K562 (cell line): ENCODE measurements around the gene ZC3H12A. TPM values are rescaled to one million over a fixed set of nuclear protein-coding genes. Genes with fewer than 3 reads are reported as not detected.
A peak's percentile ranks its signal among the peaks of the same experiment; 100 is the strongest.

Experiments
- ATAC-seq: fragments of 200-7000 bp; cut with Tn5 transposase; 3 replicates; pipeline ENCODE4 v1.9.1; 2020; ENCODE audit warnings: moderate library complexity
- BruUV-seq: library from RNA; stranded (reverse); fragments of 400-500 nt; replicated peaks from 2 replicates; lab custom pipeline; 2021; lab: Mats Ljungman, UMichigan
- CTCF ChIA-PET: fragments of 300-600 bp; formaldehyde crosslinking; extraction: SDS; loops from one replicate; lab custom pipeline; 2021; ENCODE audit warnings: low intra/inter-chr PET ratio; lab: Yijun Ruan, JAX
- POLR2A ChIA-PET: fragments of 300-600, 350-650 bp; sonication (Branson Sonifier 250); formaldehyde crosslinking; extraction: SDS; loops from one replicate; lab custom pipeline; 2021; ENCODE audit warnings: antibody characterized with exemption, inconsistent platforms; lab: Yijun Ruan, JAX
- DNase-seq, 4 experiments: peaks; one replicate each; pipeline versions ENCODE4 v3.0.0 to v3.0.0-alpha.2; 2011 to 2018; ENCODE audit warnings: low spot score in 3 of 4, mixed read lengths in 3 of 4; ENCODE audit errors: extremely low read depth in 1 of 4
- FAIRE-seq: peaks from 2 replicates; lab custom pipeline; 2011; peaks lifted over from hg19 to GRCh38; lab: Jason Lieb, UNC
- H2AFZ ChIP-seq: 2 replicates; pipeline ENCODE4 v1.6.0; 2011; ENCODE audit warnings: low read depth, low read length, control low read depth, inconsistent platforms
- H3K27ac ChIP-seq: fragments of 200-600 bp; 3 replicates; pipeline ENCODE4 v1.8.0; 2011; ENCODE audit warnings: low read depth, mild to moderate bottlenecking, control low read depth, inconsistent platforms, low read length, moderate library complexity, mixed read lengths; ENCODE audit errors: extremely low read depth
- H3K27me3 ChIP-seq, 2 experiments: fragments of 300-600 bp in 1 of 2; 2 replicates in 1 of 2; 3 replicates in 1 of 2; pipeline versions ENCODE4 v1.6.0 to v1.8.0; 2011; ENCODE audit warnings: inconsistent platforms in 2 of 2, low read length in 2 of 2, mild to moderate bottlenecking in 1 of 2, mixed read lengths in 1 of 2, moderate library complexity in 1 of 2; ENCODE audit not compliant: control insufficient read depth in 2 of 2, insufficient read depth in 2 of 2
- H3K36me3 ChIP-seq: fragments of 300-600 bp; 3 replicates; pipeline ENCODE4 v1.8.0; 2011; ENCODE audit warnings: mild to moderate bottlenecking, low read length, inconsistent platforms; ENCODE audit not compliant: control insufficient read depth, insufficient read depth
- H3K4me1 ChIP-seq, 2 experiments: fragments of 200-600 bp in 1 of 2; replicated peaks in 1 of 2; 2 replicates in 1 of 2; 3 replicates in 1 of 2; pipeline versions ENCODE4 v1.5.1 to v1.8.0; 2011; ENCODE audit warnings: inconsistent platforms in 2 of 2, low read length in 2 of 2, mild to moderate bottlenecking in 1 of 2, mixed read lengths in 1 of 2, moderate library complexity in 1 of 2; ENCODE audit not compliant: control insufficient read depth in 2 of 2, insufficient read depth in 2 of 2
- H3K4me2 ChIP-seq: 2 replicates; pipeline ENCODE4 v1.6.1; 2011; ENCODE audit warnings: low read length, control low read depth, inconsistent platforms, mixed read lengths; ENCODE audit not compliant: insufficient read depth
- H3K4me3 ChIP-seq: fragments of 200-600 bp; sonication (generic), shearing (Covaris generic); 2 replicates; pipeline ENCODE4 v1.5.1; 2016; ENCODE audit warnings: control low read depth, inconsistent platforms
- H3K79me2 ChIP-seq: fragments of 200-600 bp; 3 replicates; pipeline ENCODE4 v1.8.0; 2011; ENCODE audit warnings: low read length, inconsistent platforms; ENCODE audit not compliant: control insufficient read depth, insufficient read depth
- H3K9ac ChIP-seq, 2 experiments: 2 replicates each; pipeline versions ENCODE4 v1.6.0 to v1.6.1; 2011; ENCODE audit warnings: low read depth in 2 of 2, low read length in 2 of 2, control low read depth in 1 of 2, inconsistent platforms in 1 of 2, mild to moderate bottlenecking in 1 of 2, mixed read lengths in 1 of 2; ENCODE audit not compliant: insufficient read depth in 1 of 2
- H3K9me1 ChIP-seq: one replicate; pipeline ENCODE4 v1.6.0; 2011; ENCODE audit warnings: inconsistent platforms, mild to moderate bottlenecking, low read length, moderate library complexity; ENCODE audit not compliant: control insufficient read depth, insufficient read depth
- H3K9me3 ChIP-seq: replicated peaks from 2 replicates; pipeline ENCODE4 v1.5.1; 2011; ENCODE audit warnings: low read depth, low read length, inconsistent platforms; ENCODE audit not compliant: control insufficient read depth, insufficient read depth
- H4K20me1 ChIP-seq: replicated peaks from 2 replicates; pipeline ENCODE4 v1.6.1; 2011; ENCODE audit warnings: low read length, inconsistent platforms, mixed read lengths; ENCODE audit not compliant: control insufficient read depth, insufficient read depth
- JUN ChIP-seq, 2 experiments: sonication (generic) in 1 of 2; formaldehyde crosslinking in 1 of 2; IDR thresholded peaks; 2 replicates each; pipeline versions ENCODE4 v1.6.1 to v1.8.0; 2012 to 2022; ENCODE audit warnings: borderline replicate concordance in 2 of 2, mild to moderate bottlenecking in 2 of 2, improper control_type of control experiment in 1 of 2, low read depth in 1 of 2, low read length in 1 of 2, missing genetic modification reagents in 1 of 2
- NR2C2 ChIP-seq, 2 experiments: fragments of 200-800 bp in 1 of 2; sonication (Bioruptor generic) in 1 of 2; sonication (generic) in 1 of 2; formaldehyde crosslinking in 1 of 2; IDR thresholded peaks; 2 replicates each; pipeline versions ENCODE4 v1.6.1 to v1.8.0; 2016 to 2022; ENCODE audit warnings: mild to moderate bottlenecking in 1 of 2, missing compliant biosample characterization in 1 of 2, missing genetic modification characterization in 1 of 2, missing genetic modification reagents in 1 of 2
- RBFOX2 ChIP-seq: fragments of 200-400 bp; formaldehyde crosslinking; IDR thresholded peaks from 2 replicates; pipeline ENCODE4 v1.6.1; 2017; ENCODE audit warnings: low read depth, mild to moderate bottlenecking, low read length, moderate library complexity
- ZNF280B ChIP-seq: fragments of 250-450 bp; sonication (Bioruptor Pico); IDR thresholded peaks from 2 replicates; pipeline ENCODE4 v1.5.1; 2021; ENCODE audit warnings: mild to moderate bottlenecking
- WGBS: fragments of 100-300 bp; shearing (Covaris generic); methylation state at CpG from one replicate; pipeline ENCODE4 v1.1.6; 2016; ENCODE audit warnings: low coverage, mixed read lengths; ENCODE audit not compliant: insufficient coverage; ENCODE audit errors: missing lambda C conversion rate; 5-methylcytosine and 5-hydroxymethylcytosine counted together
- in situ Hi-C: fragments of 300-500 bp; cut with MboI; formaldehyde crosslinking; loops from 4 replicates; pipeline ENCODE4 v1.15.0; 2018; ENCODE audit warnings: inconsistent platforms, mixed read lengths
- intact Hi-C: fragments of 100-400 bp; cut with micrococcal nuclease; formaldehyde crosslinking; loops from 2 replicates; pipeline ENCODE4 v1.14.2; 2022
- polyA plus RNA-seq, 8 experiments: library from polyadenylated mRNA; depleted of rRNA in 4 of 8; stranded (reverse) in 5 of 8; unstranded in 3 of 8; fragments of >200 nt; fragmentation: Nextera tagmentation in 2 of 8; fragmentation: Illumina TruSeq in 1 of 8; extraction: Ambion mirVana in 2 of 8; extraction: Trizol in 1 of 8; gene quantifications; 2 replicates each; pipeline versions ENCODE4 v1.2.1 to v1.2.3, GENCODE V29; 2011 to 2014; ENCODE audit warnings: inconsistent platforms in 1 of 8, missing spikeins in 1 of 8
- total RNA-seq, 7 experiments: library from RNA; depleted of rRNA in 6 of 7; stranded (reverse); fragments of >200 nt in 6 of 7; fragmentation: Illumina TruSeq in 2 of 7; extraction: Trizol in 2 of 7; gene quantifications; 2 replicates each; pipeline versions ENCODE4 v1.2.1 to v1.2.3, GENCODE V29; 2011 to 2021; ENCODE audit warnings: low replicate concordance in 1 of 7

Gene ZC3H12A
- total and polyA plus RNA-seq, 9 of the 15 experiments (the other 6 are each of a cell fraction or from before 2014, with no cell fraction given) = 0.14 to 9.4 (median 6.7) TPM

GRCh38 chr1:37476087-37476452 lies 1.7 kb downstream of the ZC3H12A start:
- intact Hi-C loops = loop anchor here (10.0 kb wide), 1 partner anchor 79 kb away; the partner anchor contains the start of genes DNALI1 and SNIP1
- no peak for FAIRE-seq
- Histone ChIP-seq H3K9me1 (peaks cover 7% of the 10 kb centered on the region), H3K4me2 (peak overlapping the region; percentile 96), H3K4me1 (peaks cover 61 to 74% of the 10 kb centered on the region in 2 experiments), H2AFZ (no peak overlapping the region), H4K20me1 (peaks cover 43% of the 10 kb centered on the region), H3K4me3 (peak overlapping the region; percentile 77), H3K36me3 (peaks cover 56% of the 10 kb centered on the region), H3K27ac (peak overlapping the region; percentile 94; the same call in 1 of the 3 replicates), H3K27me3 (0 out of 5 replicates have a peak, but pooled peaks cover 0 to 3% of the 10 kb centered on the region in 2 experiments), H3K79me2 (peaks cover 59% of the 10 kb centered on the region), H3K9ac (peak overlapping the region; percentile 86 to 98), H3K9me3 (no peaks in the 10 kb centered on the region)
- in situ Hi-C loops = no loop called here
- POLR2A ChIA-PET = interaction anchor here (0.7 to 7.6 kb wide), 15 partner anchors 9 to 386 kb away, joined by 3 to 118 read pairs (median 5); partner anchors contain the start of gene MEAF6
- TF ChIP-seq ZNF280B (CRISPR knock-in tag) = no peak
- TF ChIP-seq JUN (IDR thresholded peaks at IDR 0.05; ENCODE audit: borderline replicate concordance, low read depth, low read length) = no peak
- 0 out of 2 replicates have a peak, but pooled peaks have one; percentile 68 for TF ChIP-seq JUN (CRISPR knock-in tag; IDR thresholded peaks at IDR 0.05; ENCODE audit: borderline replicate concordance)
- 0 out of 2 replicates have a peak, but pooled peaks have one; percentile 13 for TF ChIP-seq RBFOX2
- TF ChIP-seq NR2C2 (CRISPR knock-in tag; IDR thresholded peaks at IDR 0.05) = 0 out of 2 replicates have a peak, but pooled peaks have one; percentile 36
- no peak for TF ChIP-seq NR2C2 (tag; IDR thresholded peaks at IDR 0.05)
- peak in 1 of 4 experiments; percentile 23 for DNase-seq
- ATAC-seq = no peak
- WGBS = 33% methylated on average over 9 of the region's 9 CpGs
- CTCF ChIA-PET = interaction anchor here (0.6 kb wide), 1 partner anchor 520 kb away, joined by 5 read pairs; no protein-coding TSS in a partner anchor
- BruUV-seq = no TSS peak
